ENCODE results near the gene TRMO.

GRCh38 chr9:97918611-97919010 is 3.7 kb downstream of the TRMO start:
- TF ChIP-seq CTCF (IDR thresholded peaks at IDR 0.05): no peak
- no peak for TF ChIP-seq POLR2A (IDR thresholded peaks at IDR 0.05)

Measured in vagina (tissue), 2 donors.